GM12892 (cell line): Measurements from ENCODE around the gene U2AF2.

Experiments used
- POLR2A ChIP-seq: IDR thresholded peaks from 2 replicates; pipeline ENCODE4 v1.6.1; 2011; ENCODE audit warnings: low read depth, low read length, control low read depth
- POLR2AphosphoS5 ChIP-seq: IDR thresholded peaks from 2 replicates; pipeline ENCODE4 v1.6.1; 2011; ENCODE audit warnings: low read depth, low read length, control low read depth
- TAF1 ChIP-seq: IDR thresholded peaks from 2 replicates; pipeline ENCODE4 v1.6.1; 2011; ENCODE audit warnings: low read depth, mild to moderate bottlenecking, control low read depth, low read length, borderline replicate concordance

- TF ChIP-seq POLR2AphosphoS5 (no peak), POLR2A (no peak), TAF1 (no peak)
Observed at GRCh38 chr19:55695511-55696290, 40.9 kb downstream of the U2AF2 start.
